IMR-90 (cell line): ENCODE results near the gene ESR2. TPM values are rescaled to one million over a fixed set of nuclear protein-coding genes. Genes with fewer than 3 reads are reported as not detected.

Experiments used
- ATAC-seq: fragments of 200-7000 bp; cut with Tn5 transposase; 2 replicates; pipeline ENCODE4 v1.9.1; 2020; ENCODE audit warnings: low read depth, mild to moderate bottlenecking, moderate library complexity
- BruUV-seq: library from RNA; stranded (reverse); fragments of 400-500 nt; replicated peaks from 2 replicates; lab custom pipeline; 2021; lab: Mats Ljungman, UMichigan
- CTCF ChIA-PET: fragments of 300-600 bp; formaldehyde crosslinking; extraction: SDS; loops from one replicate; lab custom pipeline; 2021; ENCODE audit warnings: antibody characterized with exemption; lab: Yijun Ruan, JAX
- POLR2A ChIA-PET: fragments of 300-600 bp; sonication (Branson Sonifier 250); formaldehyde crosslinking; loops from one replicate; lab custom pipeline; 2022; ENCODE audit warnings: antibody characterized with exemption; ENCODE audit not compliant: unreplicated experiment; lab: Charles Lee
- DNase-seq: peaks from one replicate; pipeline ENCODE4 v3.0.0; 2013
- H2AFZ ChIP-seq: replicated peaks from 2 replicates; pipeline ENCODE3; 2013; ENCODE audit warnings: low read length, mild to moderate bottlenecking; ENCODE audit not compliant: poor library complexity
- H2AK5ac ChIP-seq: 2 replicates; pipeline ENCODE4 v1.6.1; 2013; ENCODE audit warnings: low read depth, low read length, inconsistent platforms
- H2AK9ac ChIP-seq: replicated peaks from 2 replicates; pipeline ENCODE3; 2013; ENCODE audit warnings: mild to moderate bottlenecking, low read depth, low read length, moderate library complexity; ENCODE audit not compliant: poor library complexity
- H2BK120ac ChIP-seq: 2 replicates; pipeline ENCODE4 v1.6.1; 2013; ENCODE audit warnings: low read depth, low read length, inconsistent platforms
- H2BK15ac ChIP-seq: 3 replicates; pipeline ENCODE4 v1.6.1; 2013; ENCODE audit warnings: low read depth, low read length, inconsistent platforms
- H2BK20ac ChIP-seq: 2 replicates; pipeline ENCODE4 v1.6.1; 2013; ENCODE audit warnings: low read depth, mild to moderate bottlenecking, inconsistent platforms, low read length, moderate library complexity
- H2BK5ac ChIP-seq: 2 replicates; pipeline ENCODE4 v1.6.1; 2013; ENCODE audit warnings: mild to moderate bottlenecking, low read depth, low read length, inconsistent platforms; ENCODE audit not compliant: poor library complexity, severe bottlenecking
- H3K14ac ChIP-seq: replicated peaks from 2 replicates; pipeline ENCODE4 v1.6.1; 2013; ENCODE audit warnings: low read depth, low read length, inconsistent platforms
- H3K18ac ChIP-seq: 2 replicates; pipeline ENCODE4 v1.6.1; 2013; ENCODE audit warnings: low read depth, low read length, control low read depth
- H3K23ac ChIP-seq: 2 replicates; pipeline ENCODE4 v1.6.1; 2013; ENCODE audit warnings: low read depth, low read length, inconsistent platforms
- H3K27ac ChIP-seq: 2 replicates; pipeline ENCODE4 v1.5.1; 2013; ENCODE audit warnings: mild to moderate bottlenecking, control low read depth, low read length; ENCODE audit not compliant: insufficient read depth
- H3K27me3 ChIP-seq: 2 replicates; pipeline ENCODE4 v1.6.1; 2013; ENCODE audit warnings: low read length; ENCODE audit not compliant: control insufficient read depth, insufficient read depth
- H3K36me3 ChIP-seq: 2 replicates; pipeline ENCODE4 v1.6.1; 2013; ENCODE audit warnings: low read length, mixed read lengths; ENCODE audit not compliant: control insufficient read depth, insufficient read depth
- H3K4ac ChIP-seq: 2 replicates; pipeline ENCODE4 v1.6.1; 2013; ENCODE audit warnings: low read depth, low read length, inconsistent platforms
- H3K4me1 ChIP-seq: 2 replicates; pipeline ENCODE4 v1.6.1; 2013; ENCODE audit warnings: low read length, mixed read lengths; ENCODE audit not compliant: control insufficient read depth, insufficient read depth
- H3K4me2 ChIP-seq: 2 replicates; pipeline ENCODE4 v1.6.1; 2013; ENCODE audit warnings: low read depth, mild to moderate bottlenecking, control low read depth, low read length, moderate library complexity
- H3K4me3 ChIP-seq: 2 replicates; pipeline ENCODE4 v1.5.1; 2013; ENCODE audit warnings: low read depth, mild to moderate bottlenecking, control low read depth, low read length, moderate library complexity; ENCODE audit not compliant: insufficient read depth
- H3K56ac ChIP-seq: 2 replicates; pipeline ENCODE4 v1.6.1; 2013; ENCODE audit warnings: low read length, inconsistent platforms; ENCODE audit not compliant: insufficient read depth; ENCODE audit errors: extremely low read depth
- H3K79me1 ChIP-seq, 2 experiments: 2 replicates each; pipeline ENCODE4 v1.6.1; 2013; ENCODE audit warnings: low read length in 2 of 2, inconsistent platforms in 1 of 2, low read depth in 1 of 2
- H3K9ac ChIP-seq: 2 replicates; pipeline ENCODE4 v1.6.1; 2013; ENCODE audit warnings: low read depth, low read length, control low read depth
- H3K9me1 ChIP-seq: 2 replicates; pipeline ENCODE4 v1.6.1; 2013; ENCODE audit warnings: low read length, inconsistent platforms; ENCODE audit not compliant: insufficient read depth
- H3K9me3 ChIP-seq: 2 replicates; pipeline ENCODE4 v1.6.1; 2013; ENCODE audit warnings: low read length; ENCODE audit not compliant: control insufficient read depth, insufficient read depth
- H4K20me1 ChIP-seq: 2 replicates; pipeline ENCODE4 v1.6.1; 2013; ENCODE audit warnings: low read length, inconsistent platforms; ENCODE audit not compliant: insufficient read depth
- H4K5ac ChIP-seq: 2 replicates; pipeline ENCODE4 v1.6.1; 2013; ENCODE audit warnings: mild to moderate bottlenecking, low read depth, low read length, control low read depth
- H4K8ac ChIP-seq, 2 experiments: 2 replicates each; pipeline ENCODE4 v1.6.1; 2013; ENCODE audit warnings: low read depth in 2 of 2, low read length in 2 of 2, control low read depth in 1 of 2, inconsistent platforms in 1 of 2
- H4K91ac ChIP-seq: 2 replicates; pipeline ENCODE4 v1.6.1; 2013; ENCODE audit warnings: low read depth, low read length, inconsistent platforms; ENCODE audit not compliant: insufficient read depth
- ELK1 ChIP-seq: fragments of 150-350 bp; IDR thresholded peaks from 2 replicates; pipeline ENCODE4 v1.6.1; 2016; ENCODE audit warnings: low read depth, mild to moderate bottlenecking, low read length, moderate library complexity, borderline replicate concordance
- WGBS, 2 experiments: methylation state at CpG; one replicate each; pipeline versions ENCODE4 v1.1.5 to v1.1.7; 2013; ENCODE audit warnings: missing lambda C conversion rate in 2 of 2; ENCODE audit not compliant: insufficient read length in 1 of 2; ENCODE audit errors: extremely low coverage in 2 of 2; 5-methylcytosine and 5-hydroxymethylcytosine counted together
- dilution Hi-C: fragments of 300-500 bp; cut with HindIII; formaldehyde crosslinking; loops from one replicate; pipeline ENCODE4 v1.14.3; 2018; ENCODE audit warnings: low sequenced_read_pairs; ENCODE audit not compliant: unreplicated experiment
- in situ Hi-C: fragments of 300-500 bp; cut with MboI; formaldehyde crosslinking; loops from 3 replicates; pipeline ENCODE4 v1.14.3; 2019; ENCODE audit warnings: low sequenced_read_pairs, inconsistent platforms, mixed read lengths
- intact Hi-C: fragments of 100-400 bp; cut with micrococcal nuclease; formaldehyde crosslinking; loops from 2 replicates; pipeline ENCODE4 v1.10.0; 2022
- polyA plus RNA-seq, 3 experiments: library from polyadenylated mRNA; depleted of rRNA; stranded (reverse); fragments of >200 nt; gene quantifications; 2 replicates each; pipeline ENCODE4 v1.2.3, GENCODE V29; 2012; ENCODE audit warnings: low replicate concordance in 1 of 3
- total RNA-seq: library from RNA; depleted of rRNA; stranded (reverse); fragments of >200 nt; gene quantifications from 2 replicates; pipeline ENCODE4 v1.2.3, GENCODE V29; 2012

Gene ESR2
- total and polyA plus RNA-seq, 2 of the 4 experiments (the other 2 are of a cell fraction): under 0.01 to 0.03 TPM

- no peaks in the 10 kb centered on the region for H3K36me3 ChIP-seq
- no peaks in the 10 kb centered on the region for H3K9me1 ChIP-seq
- H3K9ac ChIP-seq: no peak overlapping the region
- ChIA-PET CTCF (interaction anchor here (1.0 kb wide), 1 partner anchor 9 kb away, joined by 3 read pairs; no protein-coding TSS in a partner anchor), POLR2A (no interaction called here)
- no peak overlapping the region for H4K5ac ChIP-seq
- H3K4me1 ChIP-seq: 0 out of 2 replicates have a peak, but pooled peaks cover 2% of the 10 kb centered on the region
- H2AFZ ChIP-seq: no peak overlapping the region
- H2BK20ac ChIP-seq: no peak overlapping the region
- no CpG with 5 or more reads among the region's 2 CpGs for WGBS, 2 experiments
- H3K27me3 ChIP-seq: no peaks in the 10 kb centered on the region
- no peak overlapping the region for H3K23ac ChIP-seq
- H3K27ac ChIP-seq: no peak overlapping the region
- H2BK15ac ChIP-seq: no peak overlapping the region
- BruUV-seq: no TSS peak
- no peak overlapping the region for H3K4me3 ChIP-seq
- in situ Hi-C loops: no loop called here
- dilution Hi-C loops: no loop called here
- no peak overlapping the region for H3K14ac ChIP-seq
- H3K18ac ChIP-seq: no peak overlapping the region
- no peak overlapping the region for H2AK5ac ChIP-seq
- no peak overlapping the region for H3K4me2 ChIP-seq
- DNase-seq (no peak), ATAC-seq (no peak)
- no peak overlapping the region for H3K4ac ChIP-seq
- H2BK120ac ChIP-seq: no peak overlapping the region
- H3K9me3 ChIP-seq: no peaks in the 10 kb centered on the region
- H3K56ac ChIP-seq: no peak overlapping the region
- no peak for TF ChIP-seq ELK1
- no peaks in the 10 kb centered on the region for H3K79me1 ChIP-seq
- no peak overlapping the region for H2AK9ac ChIP-seq
- intact Hi-C loops: no loop called here
- no peaks in the 10 kb centered on the region for H4K20me1 ChIP-seq
- no peak overlapping the region for H2BK5ac ChIP-seq
- no peak overlapping the region for H4K8ac ChIP-seq
- H4K91ac ChIP-seq: no peak overlapping the region
Measured at GRCh38 chr14:64174922-64175782, 119.0 kb downstream of the ESR2 start.
